Transverse colon (tissue), 4 donors: Measurements from ENCODE around the gene FOXP4. TPM values are rescaled to one million over a fixed set of nuclear protein-coding genes. Genes with fewer than 3 reads are reported as not detected.

Source experiments
- DNase-seq: peaks from one replicate; pipeline ENCODE4 v3.0.0-alpha.2; 2019
- H3K27ac ChIP-seq, 4 donors: fragments of 200-600 bp; sonication (generic); 2 replicates each; pipeline ENCODE4 v1.5.1; 2016 to 2018; ENCODE audit warnings: inconsistent platforms in 4 of 4
- H3K27me3 ChIP-seq: fragments of 200-600 bp; sonication (generic); 2 replicates; pipeline ENCODE4 v1.5.1; 2017; ENCODE audit warnings: inconsistent platforms
- H3K36me3 ChIP-seq, 4 donors: fragments of 200-600 bp; sonication (generic); 2 replicates each; pipeline ENCODE4 v1.5.1; 2017 to 2019; ENCODE audit warnings: inconsistent platforms in 4 of 4
- H3K4me1 ChIP-seq, 4 donors: fragments of 200-600 bp; sonication (generic); 2 replicates each; pipeline ENCODE4 v1.5.1; 2017 to 2020; ENCODE audit warnings: inconsistent platforms in 4 of 4
- H3K4me3 ChIP-seq, 4 donors: fragments of 200-600 bp; sonication (generic); 1 replicate in 1 of 4; 2 replicates in 3 of 4; pipeline versions ENCODE4 v1.5.1 to v1.6.1; 2017 to 2019; ENCODE audit warnings: inconsistent platforms in 4 of 4
- H3K9me3 ChIP-seq, 2 donors: fragments of 200-600 bp; sonication (generic); 2 replicates each; pipeline ENCODE4 v1.5.1; 2017 to 2019; ENCODE audit warnings: inconsistent platforms in 2 of 2
- CTCF ChIP-seq, 5 experiments: fragments of 200-600 bp in 3 of 5; fragments of 450-650 bp in 2 of 5; sonication (generic) in 3 of 5; IDR thresholded peaks; 1 replicate in 2 of 5; 2 replicates in 3 of 5; pipeline ENCODE4 v1.5.1; 2016 to 2017; ENCODE audit warnings: antibody characterized with exemption in 5 of 5, inconsistent platforms in 3 of 5, mild to moderate bottlenecking in 2 of 5, moderate library complexity in 1 of 5
- EP300 ChIP-seq: sonication (generic); formaldehyde crosslinking; IDR thresholded peaks from one replicate; pipeline ENCODE4 v1.6.1; 2017; ENCODE audit warnings: antibody characterized with exemption, low read depth
- POLR2A ChIP-seq: fragments of 450-650 bp; IDR thresholded peaks from one replicate; pipeline ENCODE4 v1.6.1; 2016; ENCODE audit warnings: antibody characterized with exemption, mild to moderate bottlenecking, moderate library complexity
- POLR2AphosphoS5 ChIP-seq, 3 donors: sonication (generic); formaldehyde crosslinking; IDR thresholded peaks; one replicate each; pipeline ENCODE4 v1.6.1; 2016; ENCODE audit warnings: antibody characterized with exemption in 3 of 3
- WGBS, 2 donors: methylation state at CpG; one replicate each; pipeline ENCODE4 v1.1.5; 2018; ENCODE audit warnings: low coverage in 1 of 2; 5-methylcytosine and 5-hydroxymethylcytosine counted together
- in situ Hi-C, 4 donors: fragments of 200-750 bp; cut with MboI; loops; one replicate each; pipeline versions ENCODE4 v1.15.0 to v1.15.1; 2017; ENCODE audit warnings: low sequenced_read_pairs in 3 of 4, low pct_ligation_motif_present in 1 of 4, low pct_unique_long_range_greater_than_20kb in 1 of 4
- intact Hi-C: fragments of 100-400 bp; cut with DNase I; formaldehyde crosslinking; loops from one replicate; pipeline ENCODE4 v1.15.1; 2023; ENCODE audit warnings: low total_unique reads
- total RNA-seq, 4 donors: library from RNA; depleted of rRNA; stranded (reverse); fragments of >200 nt; gene quantifications; one replicate each; pipeline ENCODE4 v1.1.0, GENCODE V29; 2016

FOXP4 gene
- total RNA-seq, 4 donors from 2014 or later: 13.8 to 45.6 (median 17.2) TPM

- no peak for DNase-seq
- no peak overlapping the region for H3K4me3 ChIP-seq
- H3K4me1 ChIP-seq: peaks cover 5 to 8% (median 7%) of the 10 kb centered on the region in 4 donors
- intact Hi-C loops: no loop called here
- no peak overlapping the region for H3K27ac ChIP-seq
- TF ChIP-seq CTCF (IDR thresholded peaks at IDR 0.05): no peak
- no peak for TF ChIP-seq POLR2AphosphoS5 (IDR thresholded peaks at IDR 0.05)
- no peak for TF ChIP-seq EP300
- TF ChIP-seq POLR2A: no peak
- WGBS, 2 donors: 78% methylated on average over 9 of the region's 9 CpGs; no CpG with 5 or more reads in 1 of the 2 donors
- H3K27me3 ChIP-seq: no peaks in the 10 kb centered on the region
- in situ Hi-C loops: loop anchor here in 1 of 4 donors (10.0 kb wide), 1 partner anchor 77 kb away; no protein-coding TSS in a partner anchor
- no peaks in the 10 kb centered on the region for H3K36me3 ChIP-seq
- H3K9me3 ChIP-seq: no peaks in the 10 kb centered on the region
These were observed 61.6 kb downstream of the FOXP4 start for GRCh38 chr6:41607736-41608135.

GRCh38 chr6:41608443-41609151 is 62.4 kb downstream of the FOXP4 start:
- Histone ChIP-seq H3K9me3 (no peaks in the 10 kb centered on the region), H3K36me3 (no peaks in the 10 kb centered on the region), H3K4me3 (no peak overlapping the region), H3K27ac (no peak overlapping the region), H3K4me1 (no peaks in the 10 kb centered on the region), H3K27me3 (no peaks in the 10 kb centered on the region)
- 80 to 96% methylated on average over 4 to 11 of the region's 11 CpGs for WGBS, 2 donors
- DNase-seq: no peak
- intact Hi-C loops (no loop called here), in situ Hi-C loops (loop anchor here in 1 of 4 donors (10.0 kb wide), 1 partner anchor 76 kb away; no protein-coding TSS in a partner anchor)
- no peak for TF ChIP-seq EP300
- TF ChIP-seq POLR2AphosphoS5 (IDR thresholded peaks at IDR 0.05): no peak
- no peak for TF ChIP-seq POLR2A
- no peak for TF ChIP-seq CTCF (IDR thresholded peaks at IDR 0.05)

- no peak for TF ChIP-seq EP300
- no peak for TF ChIP-seq POLR2AphosphoS5 (IDR thresholded peaks at IDR 0.05)
- no peak for TF ChIP-seq POLR2A
- no peak for TF ChIP-seq CTCF (IDR thresholded peaks at IDR 0.05)
- no peak for DNase-seq
- in situ Hi-C loops (no loop called here), intact Hi-C loops (no loop called here)
- 93% methylated on average over 2 of the region's 2 CpGs for WGBS, 2 donors
- Histone ChIP-seq H3K27me3 (no peaks in the 10 kb centered on the region), H3K9me3 (no peaks in the 10 kb centered on the region), H3K4me3 (no peak overlapping the region), H3K36me3 (no peaks in the 10 kb centered on the region), H3K27ac (no peak overlapping the region), H3K4me1 (no peaks in the 10 kb centered on the region)
These were observed 68.5 kb downstream of the FOXP4 start for GRCh38 chr6:41614715-41615114.

- WGBS, 2 donors: 53 to 81% methylated on average over 2 to 7 of the region's 7 CpGs
- Histone ChIP-seq H3K4me3 (no peak overlapping the region), H3K4me1 (no peaks in the 10 kb centered on the region), H3K27ac (no peak overlapping the region), H3K36me3 (no peaks in the 10 kb centered on the region), H3K27me3 (no peaks in the 10 kb centered on the region), H3K9me3 (no peaks in the 10 kb centered on the region)
- intact Hi-C loops (no loop called here), in situ Hi-C loops (no loop called here)
- no peak for DNase-seq
- TF ChIP-seq POLR2A (no peak), EP300 (no peak), CTCF (IDR thresholded peaks at IDR 0.05) (no peak), POLR2AphosphoS5 (IDR thresholded peaks at IDR 0.05) (no peak)
These were observed 69.1 kb downstream of the FOXP4 start for GRCh38 chr6:41615311-41615710.
